Measurements from ENCODE around the gene SLC6A3. TPM values are rescaled to one million over a fixed set of nuclear protein-coding genes. Genes with fewer than 3 reads are reported as not detected.

The SLC6A3 gene
- total and polyA plus RNA-seq, 2 donors (not counting 1 experiment from before 2014, with no cell fraction given), result not detected

GRCh38 chr5:1444361-1445189, 665 bp downstream of the SLC6A3 start:
- Histone ChIP-seq H3K27ac (ENCODE audit: insufficient read depth, low read length) (no peak overlapping the region), H2AFZ (ENCODE audit: low read length) (no peak overlapping the region), H3K79me2 (ENCODE audit: control insufficient read depth, insufficient read depth, low read length) (no peaks in the 10 kb centered on the region), H3K4me2 (ENCODE audit: extremely low read depth, insufficient read depth, low read length) (no peak overlapping the region), H3K36me3 (ENCODE audit: control insufficient read depth, insufficient read depth, low read length) (no peaks in the 10 kb centered on the region), H4K20me1 (ENCODE audit: control insufficient read depth, extremely low read depth, insufficient read depth, low read length) (no peaks in the 10 kb centered on the region), H3K27me3 (ENCODE audit: control insufficient read depth, insufficient read depth, low read length) (peaks cover 38% of the 10 kb centered on the region), H3K4me1 (ENCODE audit: control insufficient read depth, extremely low read depth, insufficient read depth, low read length) (no peaks in the 10 kb centered on the region), H3K4me3 (replicated peaks in 1 of 4; ENCODE audit: control extremely low read depth in 1 of 4, insufficient read depth in 1 of 4, low read depth in 3 of 4, low read length in 4 of 4) (no peak overlapping the region), H3K9ac (ENCODE audit: insufficient read depth, low read length) (no peak overlapping the region), H3K9me3 (ENCODE audit: control insufficient read depth, insufficient read depth, low read depth, low read length) (no peaks in the 10 kb centered on the region)
- DNase-seq (ENCODE audit: low read depth in 2 of 2), result no peak
- no peak for TF ChIP-seq CTCF (conservative IDR thresholded peaks at IDR 0.05 in 1 of 2, IDR thresholded peaks at IDR 0.05 in 1 of 2; ENCODE audit: low read depth in 1 of 2, low read length in 2 of 2)
- TF ChIP-seq EZH2 (IDR thresholded peaks at IDR 0.05; ENCODE audit: low read length, missing control alignments), result peak; percentile 80

- Histone ChIP-seq H3K27me3 (ENCODE audit: control insufficient read depth, insufficient read depth, low read length) (peaks cover 38% of the 10 kb centered on the region), H3K9me3 (ENCODE audit: control insufficient read depth, insufficient read depth, low read depth, low read length) (no peaks in the 10 kb centered on the region), H3K36me3 (ENCODE audit: control insufficient read depth, insufficient read depth, low read length) (no peaks in the 10 kb centered on the region), H3K27ac (ENCODE audit: insufficient read depth, low read length) (no peak overlapping the region), H3K9ac (ENCODE audit: insufficient read depth, low read length) (no peak overlapping the region), H3K79me2 (ENCODE audit: control insufficient read depth, insufficient read depth, low read length) (no peaks in the 10 kb centered on the region), H4K20me1 (ENCODE audit: control insufficient read depth, extremely low read depth, insufficient read depth, low read length) (no peaks in the 10 kb centered on the region), H3K4me3 (replicated peaks in 1 of 4; ENCODE audit: control extremely low read depth in 1 of 4, insufficient read depth in 1 of 4, low read depth in 3 of 4, low read length in 4 of 4) (no peak overlapping the region), H2AFZ (ENCODE audit: low read length) (no peak overlapping the region), H3K4me1 (ENCODE audit: control insufficient read depth, extremely low read depth, insufficient read depth, low read length) (no peaks in the 10 kb centered on the region), H3K4me2 (ENCODE audit: extremely low read depth, insufficient read depth, low read length) (no peak overlapping the region)
- no peak for DNase-seq (ENCODE audit: low read depth in 2 of 2)
- TF ChIP-seq EZH2 (IDR thresholded peaks at IDR 0.05; ENCODE audit: low read length, missing control alignments) (no peak), CTCF (conservative IDR thresholded peaks at IDR 0.05 in 1 of 2, IDR thresholded peaks at IDR 0.05 in 1 of 2; ENCODE audit: low read depth in 1 of 2, low read length in 2 of 2) (no peak)
These were observed 1.3 kb downstream of the SLC6A3 start for GRCh38 chr5:1443991-1444360.

GRCh38 chr5:1443171-1443570, 2.1 kb downstream of the SLC6A3 start:
- no peak overlapping the region for H3K9ac ChIP-seq (ENCODE audit: insufficient read depth, low read length)
- H3K36me3 ChIP-seq (ENCODE audit: control insufficient read depth, insufficient read depth, low read length), result no peaks in the 10 kb centered on the region
- H2AFZ ChIP-seq (ENCODE audit: low read length), result no peak overlapping the region
- H3K4me1 ChIP-seq (ENCODE audit: control insufficient read depth, extremely low read depth, insufficient read depth, low read length), result no peaks in the 10 kb centered on the region
- no peak overlapping the region for H3K4me3 ChIP-seq (replicated peaks in 1 of 4; ENCODE audit: control extremely low read depth in 1 of 4, insufficient read depth in 1 of 4, low read depth in 3 of 4, low read length in 4 of 4)
- H3K9me3 ChIP-seq (ENCODE audit: control insufficient read depth, insufficient read depth, low read depth, low read length), result no peaks in the 10 kb centered on the region
- H3K27ac ChIP-seq (ENCODE audit: insufficient read depth, low read length), result no peak overlapping the region
- no peak for TF ChIP-seq CTCF (conservative IDR thresholded peaks at IDR 0.05 in 1 of 2, IDR thresholded peaks at IDR 0.05 in 1 of 2; ENCODE audit: low read depth in 1 of 2, low read length in 2 of 2)
- no peak for TF ChIP-seq EZH2 (IDR thresholded peaks at IDR 0.05; ENCODE audit: low read length, missing control alignments)
- H4K20me1 ChIP-seq (ENCODE audit: control insufficient read depth, extremely low read depth, insufficient read depth, low read length), result no peaks in the 10 kb centered on the region
- H3K4me2 ChIP-seq (ENCODE audit: extremely low read depth, insufficient read depth, low read length), result no peak overlapping the region
- no peaks in the 10 kb centered on the region for H3K79me2 ChIP-seq (ENCODE audit: control insufficient read depth, insufficient read depth, low read length)
- peaks cover 38% of the 10 kb centered on the region for H3K27me3 ChIP-seq (ENCODE audit: control insufficient read depth, insufficient read depth, low read length)
- no peak for DNase-seq (ENCODE audit: low read depth in 2 of 2)

Measured in fibroblast of lung (primary cell).